ENCODE measurements around the gene IGFN1. TPM values are rescaled to one million over a fixed set of nuclear protein-coding genes. Genes with fewer than 3 reads are reported as not detected.

The IGFN1 gene
- total and polyA plus RNA-seq, 9 of the 15 experiments (the other 6 are each of a cell fraction or from before 2014, with no cell fraction given), result 0.04 TPM; not detected in 8

DNA sequence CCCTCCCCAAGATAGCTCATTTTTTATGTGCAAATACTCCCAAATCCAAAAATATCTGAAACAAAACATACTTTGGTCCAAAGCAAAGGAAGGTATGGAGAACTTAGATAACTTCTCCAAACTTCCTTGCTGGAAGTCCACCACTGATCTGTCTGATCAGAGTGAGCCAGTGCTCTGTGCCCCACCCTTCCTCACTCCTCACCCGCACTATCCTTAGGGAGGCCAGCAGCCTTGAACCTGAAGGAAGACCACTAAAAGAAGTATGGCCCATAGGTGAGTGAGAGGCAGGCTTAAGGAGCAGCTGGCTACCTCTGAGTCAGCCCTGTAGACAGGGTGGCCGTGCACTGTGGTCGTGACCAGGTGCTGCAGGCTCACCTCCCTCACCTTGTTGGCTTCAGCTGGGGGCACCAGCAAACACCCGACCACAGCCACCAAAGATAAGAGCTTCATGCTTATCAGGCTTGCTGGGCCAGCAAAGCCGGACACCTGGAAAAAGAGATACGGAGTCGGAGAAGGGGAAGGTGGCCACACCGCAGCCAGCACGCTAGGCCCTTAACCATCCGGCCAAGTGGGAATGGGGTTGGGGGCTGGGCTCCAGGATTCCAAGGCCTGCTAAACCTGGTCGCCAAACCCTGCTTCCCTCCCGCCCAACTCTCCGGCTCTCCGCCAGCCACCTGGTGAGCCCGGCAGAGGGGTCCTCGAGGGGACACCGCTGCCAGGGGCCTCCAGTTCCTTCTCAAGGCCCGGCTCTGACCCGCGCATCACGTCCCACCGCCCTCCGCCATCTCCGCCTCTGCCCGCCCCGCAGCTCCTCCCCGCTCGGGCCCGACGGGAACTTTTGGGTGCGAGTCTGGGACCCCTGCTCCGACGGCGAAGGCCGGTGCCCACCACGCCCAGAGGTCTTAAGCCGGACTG lies 36.9 kb upstream of the IGFN1 start (continued):
- TF ChIP-seq, protein P1, sequence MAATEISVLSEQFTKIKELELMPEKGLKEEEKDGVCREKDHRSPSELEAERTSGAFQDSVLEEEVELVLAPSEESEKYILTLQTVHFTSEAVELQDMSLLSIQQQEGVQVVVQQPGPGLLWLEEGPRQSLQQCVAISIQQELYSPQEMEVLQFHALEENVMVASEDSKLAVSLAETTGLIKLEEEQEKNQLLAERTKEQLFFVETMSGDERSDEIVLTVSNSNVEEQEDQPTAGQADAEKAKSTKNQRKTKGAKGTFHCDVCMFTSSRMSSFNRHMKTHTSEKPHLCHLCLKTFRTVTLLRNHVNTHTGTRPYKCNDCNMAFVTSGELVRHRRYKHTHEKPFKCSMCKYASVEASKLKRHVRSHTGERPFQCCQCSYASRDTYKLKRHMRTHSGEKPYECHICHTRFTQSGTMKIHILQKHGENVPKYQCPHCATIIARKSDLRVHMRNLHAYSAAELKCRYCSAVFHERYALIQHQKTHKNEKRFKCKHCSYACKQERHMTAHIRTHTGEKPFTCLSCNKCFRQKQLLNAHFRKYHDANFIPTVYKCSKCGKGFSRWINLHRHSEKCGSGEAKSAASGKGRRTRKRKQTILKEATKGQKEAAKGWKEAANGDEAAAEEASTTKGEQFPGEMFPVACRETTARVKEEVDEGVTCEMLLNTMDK (IDR thresholded peaks at IDR 0.05; ENCODE audit: borderline replicate concordance, insufficient read depth, low read depth, low read length, poor library complexity, severe bottlenecking), result no peak
- TF ChIP-seq, protein P2, sequence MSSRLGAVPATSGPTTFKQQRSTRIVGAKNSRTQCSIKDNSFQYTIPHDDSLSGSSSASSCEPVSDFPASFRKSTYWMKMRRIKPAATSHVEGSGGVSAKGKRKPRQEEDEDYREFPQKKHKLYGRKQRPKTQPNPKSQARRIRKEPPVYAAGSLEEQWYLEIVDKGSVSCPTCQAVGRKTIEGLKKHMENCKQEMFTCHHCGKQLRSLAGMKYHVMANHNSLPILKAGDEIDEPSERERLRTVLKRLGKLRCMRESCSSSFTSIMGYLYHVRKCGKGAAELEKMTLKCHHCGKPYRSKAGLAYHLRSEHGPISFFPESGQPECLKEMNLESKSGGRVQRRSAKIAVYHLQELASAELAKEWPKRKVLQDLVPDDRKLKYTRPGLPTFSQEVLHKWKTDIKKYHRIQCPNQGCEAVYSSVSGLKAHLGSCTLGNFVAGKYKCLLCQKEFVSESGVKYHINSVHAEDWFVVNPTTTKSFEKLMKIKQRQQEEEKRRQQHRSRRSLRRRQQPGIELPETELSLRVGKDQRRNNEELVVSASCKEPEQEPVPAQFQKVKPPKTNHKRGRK (tag; IDR thresholded peaks at IDR 0.05), result no peak
- TF ChIP-seq CC2D1A (IDR thresholded peaks at IDR 0.05) (peak; percentile 88), MBD2 (IDR thresholded peaks at IDR 0.05; ENCODE audit: borderline replicate concordance, low read depth) (peak; percentile 48; the same call in 1 of the 2 replicates), MAZ (CRISPR knock-in tag; conservative IDR thresholded peaks at IDR 0.05 in 1 of 2, IDR thresholded peaks at IDR 0.05 in 1 of 2) (peak in 1 of 2 experiments; percentile 45; a peak in 2 of 4 replicates), ARID1B (IDR thresholded peaks at IDR 0.05) (peak; percentile 98), ZNF324 (CRISPR knock-in tag; IDR thresholded peaks at IDR 0.05) (no peak), RNF2 (IDR thresholded peaks at IDR 0.05) (peak; percentile 81; the same call in 1 of the 2 replicates), PHF21A (IDR thresholded peaks at IDR 0.05; ENCODE audit: borderline replicate concordance, low read depth) (no peak), ETV1 (tag; conservative IDR thresholded peaks at IDR 0.05; ENCODE audit: low read depth) (peak; percentile 55)
- TF ChIP-seq, protein P3, sequence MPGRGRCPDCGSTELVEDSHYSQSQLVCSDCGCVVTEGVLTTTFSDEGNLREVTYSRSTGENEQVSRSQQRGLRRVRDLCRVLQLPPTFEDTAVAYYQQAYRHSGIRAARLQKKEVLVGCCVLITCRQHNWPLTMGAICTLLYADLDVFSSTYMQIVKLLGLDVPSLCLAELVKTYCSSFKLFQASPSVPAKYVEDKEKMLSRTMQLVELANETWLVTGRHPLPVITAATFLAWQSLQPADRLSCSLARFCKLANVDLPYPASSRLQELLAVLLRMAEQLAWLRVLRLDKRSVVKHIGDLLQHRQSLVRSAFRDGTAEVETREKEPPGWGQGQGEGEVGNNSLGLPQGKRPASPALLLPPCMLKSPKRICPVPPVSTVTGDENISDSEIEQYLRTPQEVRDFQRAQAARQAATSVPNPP (IDR thresholded peaks at IDR 0.05; ENCODE audit: borderline replicate concordance, insufficient read depth, insufficient read length), result no peak
- TF ChIP-seq, protein P4, sequence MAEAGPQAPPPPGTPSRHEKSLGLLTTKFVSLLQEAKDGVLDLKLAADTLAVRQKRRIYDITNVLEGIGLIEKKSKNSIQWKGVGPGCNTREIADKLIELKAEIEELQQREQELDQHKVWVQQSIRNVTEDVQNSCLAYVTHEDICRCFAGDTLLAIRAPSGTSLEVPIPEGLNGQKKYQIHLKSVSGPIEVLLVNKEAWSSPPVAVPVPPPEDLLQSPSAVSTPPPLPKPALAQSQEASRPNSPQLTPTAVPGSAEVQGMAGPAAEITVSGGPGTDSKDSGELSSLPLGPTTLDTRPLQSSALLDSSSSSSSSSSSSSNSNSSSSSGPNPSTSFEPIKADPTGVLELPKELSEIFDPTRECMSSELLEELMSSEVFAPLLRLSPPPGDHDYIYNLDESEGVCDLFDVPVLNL (CRISPR knock-in tag; IDR thresholded peaks at IDR 0.05; ENCODE audit: low read depth), result no peak
- TF ChIP-seq, protein P5, sequence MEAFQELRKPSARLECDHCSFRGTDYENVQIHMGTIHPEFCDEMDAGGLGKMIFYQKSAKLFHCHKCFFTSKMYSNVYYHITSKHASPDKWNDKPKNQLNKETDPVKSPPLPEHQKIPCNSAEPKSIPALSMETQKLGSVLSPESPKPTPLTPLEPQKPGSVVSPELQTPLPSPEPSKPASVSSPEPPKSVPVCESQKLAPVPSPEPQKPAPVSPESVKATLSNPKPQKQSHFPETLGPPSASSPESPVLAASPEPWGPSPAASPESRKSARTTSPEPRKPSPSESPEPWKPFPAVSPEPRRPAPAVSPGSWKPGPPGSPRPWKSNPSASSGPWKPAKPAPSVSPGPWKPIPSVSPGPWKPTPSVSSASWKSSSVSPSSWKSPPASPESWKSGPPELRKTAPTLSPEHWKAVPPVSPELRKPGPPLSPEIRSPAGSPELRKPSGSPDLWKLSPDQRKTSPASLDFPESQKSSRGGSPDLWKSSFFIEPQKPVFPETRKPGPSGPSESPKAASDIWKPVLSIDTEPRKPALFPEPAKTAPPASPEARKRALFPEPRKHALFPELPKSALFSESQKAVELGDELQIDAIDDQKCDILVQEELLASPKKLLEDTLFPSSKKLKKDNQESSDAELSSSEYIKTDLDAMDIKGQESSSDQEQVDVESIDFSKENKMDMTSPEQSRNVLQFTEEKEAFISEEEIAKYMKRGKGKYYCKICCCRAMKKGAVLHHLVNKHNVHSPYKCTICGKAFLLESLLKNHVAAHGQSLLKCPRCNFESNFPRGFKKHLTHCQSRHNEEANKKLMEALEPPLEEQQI (IDR thresholded peaks at IDR 0.05), result peak; percentile 61; the same call in 1 of the 2 replicates
- TF ChIP-seq, protein P6, sequence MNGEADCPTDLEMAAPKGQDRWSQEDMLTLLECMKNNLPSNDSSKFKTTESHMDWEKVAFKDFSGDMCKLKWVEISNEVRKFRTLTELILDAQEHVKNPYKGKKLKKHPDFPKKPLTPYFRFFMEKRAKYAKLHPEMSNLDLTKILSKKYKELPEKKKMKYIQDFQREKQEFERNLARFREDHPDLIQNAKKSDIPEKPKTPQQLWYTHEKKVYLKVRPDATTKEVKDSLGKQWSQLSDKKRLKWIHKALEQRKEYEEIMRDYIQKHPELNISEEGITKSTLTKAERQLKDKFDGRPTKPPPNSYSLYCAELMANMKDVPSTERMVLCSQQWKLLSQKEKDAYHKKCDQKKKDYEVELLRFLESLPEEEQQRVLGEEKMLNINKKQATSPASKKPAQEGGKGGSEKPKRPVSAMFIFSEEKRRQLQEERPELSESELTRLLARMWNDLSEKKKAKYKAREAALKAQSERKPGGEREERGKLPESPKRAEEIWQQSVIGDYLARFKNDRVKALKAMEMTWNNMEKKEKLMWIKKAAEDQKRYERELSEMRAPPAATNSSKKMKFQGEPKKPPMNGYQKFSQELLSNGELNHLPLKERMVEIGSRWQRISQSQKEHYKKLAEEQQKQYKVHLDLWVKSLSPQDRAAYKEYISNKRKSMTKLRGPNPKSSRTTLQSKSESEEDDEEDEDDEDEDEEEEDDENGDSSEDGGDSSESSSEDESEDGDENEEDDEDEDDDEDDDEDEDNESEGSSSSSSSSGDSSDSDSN (IDR thresholded peaks at IDR 0.05; ENCODE audit: borderline replicate concordance in 1 of 2, low read depth in 2 of 2, low read length in 2 of 2), result peak in 1 of 2 experiments; percentile 14; a peak in 1 of 4 replicates

Measured in K562 (cell line).